Measurements from ENCODE around the gene CNPY1. TPM values are rescaled to one million over a fixed set of nuclear protein-coding genes. Genes with fewer than 3 reads are reported as not detected.

The CNPY1 gene
- total RNA-seq, 1 experiment from 2014 or later = not detected

- H3K4me1 ChIP-seq (ENCODE audit: insufficient read depth, low read length) = no peaks in the 10 kb centered on the region
- no peak overlapping the region for H2BK12ac ChIP-seq (ENCODE audit: insufficient read length, low read depth, low read length)
- no peak overlapping the region for H3K4me2 ChIP-seq (ENCODE audit: insufficient read depth, insufficient read length, low read length)
- H3K27me3 ChIP-seq (ENCODE audit: insufficient read depth, low read length) = peaks cover 92% of the 10 kb centered on the region
- peaks cover 100% of the 10 kb centered on the region for H3K27me3 Mint-ChIP-seq (ENCODE audit: low read depth)
- no peak overlapping the region for H3K23ac ChIP-seq (ENCODE audit: insufficient read length, low read depth, low read length)
- H2BK5ac ChIP-seq (ENCODE audit: insufficient read length, low read length) = no peak overlapping the region
- H3K23me2 ChIP-seq (ENCODE audit: insufficient read length, low read depth, low read length, poor library complexity, severe bottlenecking) = peaks cover 8% of the 10 kb centered on the region
- no peak overlapping the region for H4K91ac ChIP-seq (ENCODE audit: insufficient read length, low read depth, low read length)
- H3K9me3 Mint-ChIP-seq = no peaks in the 10 kb centered on the region; a peak in 1 of 5 replicates
- H3K18ac ChIP-seq (ENCODE audit: insufficient read length, low read depth, low read length) = no peak overlapping the region
- H3K36me3 Mint-ChIP-seq (ENCODE audit: insufficient read depth in 1 of 3, low read depth in 3 of 3) = no peaks in the 10 kb centered on the region
- peak; percentile 24 for DNase-seq
- no peak overlapping the region for H3K4me3 Mint-ChIP-seq
- no peaks in the 10 kb centered on the region for H3K79me1 ChIP-seq (ENCODE audit: insufficient read depth, low read depth, low read length, poor library complexity, severe bottlenecking)
- H3K4ac ChIP-seq (ENCODE audit: low read depth, low read length) = no peak overlapping the region
- no peak overlapping the region for H3K56ac ChIP-seq (ENCODE audit: insufficient read length, low read depth, low read length)
- H3K9ac ChIP-seq (ENCODE audit: extremely low read depth, insufficient read length, low read length) = no peak overlapping the region
- H4K8ac ChIP-seq (replicated peaks; ENCODE audit: insufficient read length, low read depth, low read length) = no peak overlapping the region
- no peak overlapping the region for H2BK120ac ChIP-seq (ENCODE audit: low read depth, low read length, poor library complexity, severe bottlenecking)
- H3T11ph ChIP-seq (ENCODE audit: low read length) = no peak overlapping the region
- H2BK15ac ChIP-seq (ENCODE audit: low read depth, low read length) = no peak overlapping the region
- no peaks in the 10 kb centered on the region for H3K79me2 ChIP-seq (ENCODE audit: insufficient read depth, low read length)
- H3K27ac Mint-ChIP-seq = no peak overlapping the region
- H2AFZ ChIP-seq (ENCODE audit: low read length) = no peak overlapping the region
- no peak overlapping the region for H3K14ac ChIP-seq (ENCODE audit: insufficient read depth, low read length)
- no peak overlapping the region for H4K5ac ChIP-seq (ENCODE audit: insufficient read length, low read depth, low read length)
- no peak for TF ChIP-seq CTCF (conservative IDR thresholded peaks at IDR 0.05)
- no peak overlapping the region for H2BK20ac ChIP-seq (ENCODE audit: low read depth, low read length, poor library complexity, severe bottlenecking)
- no peak overlapping the region for H2AK5ac ChIP-seq (ENCODE audit: insufficient read length, low read length)
- peaks cover 27 to 33% of the 10 kb centered on the region in 2 experiments for H3K4me1 Mint-ChIP-seq
- no CpG with 5 or more reads among the region's 11 CpGs for WGBS (ENCODE audit: extremely low coverage, insufficient read length, low lambda C conversion rate)
- H3K9me3 ChIP-seq (ENCODE audit: control insufficient read depth, low read depth, low read length) = no peaks in the 10 kb centered on the region
- no peak overlapping the region for H3K27ac ChIP-seq (ENCODE audit: insufficient read length, low read depth, low read length)
- H4K20me1 ChIP-seq (ENCODE audit: control insufficient read depth, insufficient read depth, insufficient read length) = no peaks in the 10 kb centered on the region
These were observed 74.6 kb downstream of the CNPY1 start for GRCh38 chr7:155471718-155472117.

Measured in H9 (cell line).